Thymus (tissue), 11 donors: ENCODE measurements around the gene BRAT1. TPM values are rescaled to one million over a fixed set of nuclear protein-coding genes. Genes with fewer than 3 reads are reported as not detected.
"Not testable (repeated sequence)": the region's sequence is repeated elsewhere in the genome, so short reads cannot be mapped to it uniquely, and the experiment has no call there.

ENCODE experiments used
- DNase-seq, 9 donors: peaks; one replicate each; pipeline ENCODE4 v3.0.0-alpha.2; 2013; ENCODE audit warnings: low spot score in 9 of 9, low read depth in 6 of 9, missing footprints in 1 of 9
- H3K27ac ChIP-seq, 2 donors: one replicate each; pipeline ENCODE4 v1.5.1; 2013; ENCODE audit warnings: control low read depth in 1 of 2, low read depth in 1 of 2, low read length in 1 of 2, mild to moderate bottlenecking in 1 of 2, moderate library complexity in 1 of 2
- H3K27me3 ChIP-seq, 2 donors: one replicate each; pipeline ENCODE4 v1.5.1; 2013; ENCODE audit warnings: low read length in 1 of 2; ENCODE audit not compliant: control insufficient read depth in 2 of 2, insufficient read depth in 1 of 2
- H3K36me3 ChIP-seq, 2 donors: one replicate each; pipeline ENCODE4 v1.5.1; 2013; ENCODE audit warnings: low read length in 1 of 2, mild to moderate bottlenecking in 1 of 2, moderate library complexity in 1 of 2; ENCODE audit not compliant: control insufficient read depth in 2 of 2, insufficient read depth in 2 of 2
- H3K4me1 ChIP-seq, 2 donors: one replicate each; pipeline ENCODE4 v1.5.1; 2013; ENCODE audit warnings: low read length in 2 of 2; ENCODE audit not compliant: control insufficient read depth in 2 of 2, insufficient read depth in 2 of 2
- H3K4me3 ChIP-seq, 2 donors: one replicate each; pipeline ENCODE4 v1.5.1; 2013; ENCODE audit warnings: low read length in 2 of 2, control low read depth in 1 of 2, mild to moderate bottlenecking in 1 of 2
- H3K9me3 ChIP-seq, 2 donors: one replicate each; pipeline ENCODE4 v1.5.1; 2013; ENCODE audit warnings: low read length in 1 of 2, mild to moderate bottlenecking in 1 of 2; ENCODE audit not compliant: control insufficient read depth in 2 of 2, insufficient read depth in 1 of 2
- WGBS: extraction: QIAGEN DNeasy Blood & Tissue Kit; methylation state at CpG from one replicate; pipeline ENCODE4 v1.1.7; 2013; 5-methylcytosine and 5-hydroxymethylcytosine counted together
- polyA plus RNA-seq: library from polyadenylated mRNA; stranded (reverse); fragments of 200-250 nt; gene quantifications from one replicate; pipeline ENCODE4 v1.2.3, GENCODE V29; 2013
- total RNA-seq: library from RNA; stranded (reverse); fragments of 120-200 nt; gene quantifications from one replicate; pipeline ENCODE4 v1.2.4, GENCODE V29; 2013
- donor health status: healthy.

Gene BRAT1
- total and polyA plus RNA-seq, 2 donors, result 19.9 to 40.8 TPM

DNA sequence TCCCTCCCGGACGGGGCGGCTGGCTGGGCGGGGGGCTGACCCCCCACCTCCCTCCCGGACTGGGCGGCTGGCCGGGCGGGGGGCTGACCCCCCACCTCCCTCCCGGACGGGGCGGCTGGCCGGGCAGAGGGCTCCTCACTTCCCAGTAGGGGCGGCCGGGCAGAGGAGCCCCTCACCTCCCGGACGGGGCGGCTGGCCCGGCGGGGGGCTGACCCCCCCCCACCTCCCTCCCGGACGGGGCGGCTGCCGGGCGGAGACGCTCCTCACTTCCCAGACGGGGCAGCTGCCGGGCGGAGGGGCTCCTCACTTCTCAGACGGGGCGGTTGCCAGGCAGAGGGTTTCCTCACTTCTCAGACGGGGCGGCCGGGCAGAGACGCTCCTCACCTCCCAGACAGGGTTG is 21.1 kb downstream of the BRAT1 start:
- H3K9me3 ChIP-seq, H3K4me3 ChIP-seq, DNase-seq, H3K27me3 ChIP-seq, H3K27ac ChIP-seq: not testable (repeated sequence)
- WGBS, result 97% methylated on average over 11 of the region's 34 CpGs
- H3K4me1 ChIP-seq, result peaks cover 13 to 19% of the 10 kb centered on the region in 2 donors
- H3K36me3 ChIP-seq, result peaks cover 11 to 16% of the 10 kb centered on the region in 2 donors

DNA sequence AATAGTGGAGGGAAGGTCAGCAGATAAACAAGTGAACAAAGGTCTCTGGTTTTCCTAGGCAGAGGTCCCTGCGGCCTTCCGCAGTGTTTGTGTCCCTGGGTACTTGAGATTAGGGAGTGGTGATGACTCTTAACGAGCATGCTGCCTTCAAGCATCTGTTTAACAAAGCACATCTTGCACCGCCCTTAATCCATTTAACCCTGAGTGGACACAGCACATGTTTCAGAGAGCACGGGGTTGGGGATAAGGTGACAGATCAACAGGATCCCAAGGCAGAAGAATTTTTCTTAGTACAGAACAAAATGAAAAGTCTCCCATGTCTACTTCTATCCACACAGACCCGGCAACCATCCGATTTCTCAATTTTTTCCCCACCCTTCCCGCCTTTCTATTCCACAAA is 21.8 kb downstream of the BRAT1 start:
- 91% methylated on average over 4 of the region's 8 CpGs for WGBS

DNA sequence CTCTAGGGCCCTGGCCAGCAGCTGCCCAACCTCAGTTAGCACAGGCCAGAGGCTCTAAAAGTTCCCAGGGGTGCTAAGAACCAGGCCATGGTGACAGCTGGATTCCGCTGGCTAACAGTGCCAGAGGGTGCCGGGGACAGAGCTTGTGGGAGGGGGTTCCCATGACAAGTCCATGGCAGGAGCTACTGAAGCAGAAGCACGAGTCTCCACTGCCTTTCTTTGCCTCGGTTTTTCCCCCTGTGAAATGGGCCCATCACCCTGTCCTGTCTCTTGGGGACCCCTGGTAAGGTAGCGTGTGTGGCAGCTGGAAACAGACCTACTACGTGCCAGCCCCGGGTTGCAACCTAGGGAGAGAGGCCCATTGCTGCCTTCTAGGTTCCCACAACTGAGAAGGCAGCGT is 22.5 kb downstream of the BRAT1 start:
- not testable (repeated sequence) for H3K27ac ChIP-seq, H3K9me3 ChIP-seq, H3K4me3 ChIP-seq, DNase-seq, H3K27me3 ChIP-seq, H3K36me3 ChIP-seq
- 100% methylated on average over 6 of the region's 8 CpGs for WGBS
- H3K4me1 ChIP-seq, result peaks cover 17 to 32% of the 10 kb centered on the region in 2 donors

More for the DNA sequence above, 21.8 kb downstream of the BRAT1 start:
- peaks cover 17 to 26% of the 10 kb centered on the region in 2 donors for H3K4me1 ChIP-seq
- H3K36me3 ChIP-seq, H3K27me3 ChIP-seq, H3K9me3 ChIP-seq, H3K4me3 ChIP-seq, H3K27ac ChIP-seq, DNase-seq: not testable (repeated sequence)

DNA sequence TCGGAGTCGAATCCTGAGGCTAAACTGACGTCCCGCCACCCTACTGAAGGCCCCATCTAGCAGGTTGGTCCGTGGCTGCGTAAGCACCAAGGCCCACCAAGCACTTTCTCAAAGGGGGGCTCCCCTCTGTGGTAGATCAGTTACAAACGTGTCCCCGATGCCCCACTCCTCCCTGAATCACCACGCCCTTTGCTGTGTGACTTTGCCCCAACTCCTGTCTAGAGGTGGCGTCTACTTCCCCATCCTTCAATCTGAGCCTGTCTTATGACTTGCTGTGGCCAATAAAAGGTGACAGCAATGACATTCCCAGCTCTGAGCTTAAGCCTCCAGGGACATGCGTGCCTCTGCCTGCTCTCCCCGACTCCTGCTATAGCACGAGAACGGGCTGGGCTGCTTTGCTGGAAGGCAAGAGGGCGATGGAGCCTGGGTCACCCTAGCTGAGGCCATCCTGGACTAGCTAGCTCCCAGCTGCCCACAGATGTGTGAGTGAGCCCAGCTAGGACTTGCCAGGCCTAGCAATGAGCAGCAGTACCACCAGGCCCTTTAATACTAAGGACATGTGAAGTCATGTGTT is 23.0 kb downstream of the BRAT1 start:
- H3K9me3 ChIP-seq, H3K36me3 ChIP-seq, H3K4me3 ChIP-seq, DNase-seq, H3K27me3 ChIP-seq, H3K27ac ChIP-seq: not testable (repeated sequence)
- H3K4me1 ChIP-seq, result peaks cover 17 to 37% of the 10 kb centered on the region in 2 donors
- 93% methylated on average over 10 of the region's 15 CpGs for WGBS

DNA sequence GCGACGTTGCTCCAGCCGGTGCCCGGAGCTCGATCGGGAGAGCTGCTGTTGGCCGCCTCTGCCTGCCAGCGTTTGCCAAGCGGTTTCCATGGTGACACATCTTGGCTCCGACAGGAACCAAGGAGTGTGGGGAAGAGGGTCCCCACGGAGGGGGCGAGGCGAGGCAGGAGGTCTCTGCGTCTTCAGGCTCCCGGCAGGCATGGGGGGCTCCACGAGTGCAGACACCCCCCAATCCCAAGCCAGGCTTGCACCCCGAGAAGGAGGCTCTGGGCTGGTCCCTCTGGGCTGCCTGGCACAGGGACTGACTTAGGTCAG is 23.6 kb downstream of the BRAT1 start:
- not testable (repeated sequence) for DNase-seq, H3K27ac ChIP-seq, H3K9me3 ChIP-seq, H3K27me3 ChIP-seq, H3K4me3 ChIP-seq, H3K36me3 ChIP-seq
- 86% methylated on average over 10 of the region's 17 CpGs for WGBS
- H3K4me1 ChIP-seq, result peaks cover 17 to 39% of the 10 kb centered on the region in 2 donors

DNA sequence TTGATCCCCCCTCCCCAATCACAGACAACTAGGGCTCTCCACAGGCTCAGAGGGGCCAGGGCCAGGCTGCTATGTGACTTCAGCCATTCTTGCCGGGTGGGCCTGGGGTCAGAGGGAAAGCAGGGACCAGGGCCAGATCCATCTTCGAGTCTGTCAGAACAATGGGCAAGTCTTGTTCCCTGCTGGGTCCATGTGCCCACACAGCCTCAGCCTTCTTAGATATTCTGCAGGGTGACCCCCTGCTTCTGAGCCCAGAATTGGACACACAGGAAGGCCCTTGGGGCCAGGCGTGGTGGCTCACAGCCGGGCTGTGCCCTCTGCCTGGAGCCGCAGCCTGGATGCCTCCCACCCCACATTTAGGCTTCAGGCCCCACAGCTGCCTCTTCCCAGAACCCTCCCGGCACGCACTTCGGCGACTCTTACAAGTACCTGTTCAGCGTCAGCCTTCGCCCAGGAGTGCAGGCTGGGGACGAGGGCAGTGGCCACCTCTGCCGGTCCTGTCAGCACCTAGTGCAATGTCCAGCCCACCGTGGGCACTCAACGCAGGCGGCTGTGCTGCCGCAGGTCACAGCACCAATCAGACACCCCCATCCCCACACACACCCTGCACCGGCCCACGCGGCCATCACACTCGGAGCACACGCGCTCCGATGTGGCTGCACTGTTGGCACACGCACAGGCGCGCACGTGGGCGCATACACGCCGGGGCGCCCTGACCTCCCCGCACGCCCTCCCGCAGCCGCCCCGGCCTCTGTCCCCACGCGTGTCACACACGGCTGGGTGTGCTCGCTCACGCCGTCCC is 24.1 kb downstream of the BRAT1 start:
- H3K36me3 ChIP-seq, DNase-seq, H3K27me3 ChIP-seq, H3K9me3 ChIP-seq: not testable (repeated sequence)
- H3K4me1 ChIP-seq, result peaks cover 17 to 40% of the 10 kb centered on the region in 2 donors
- peak overlapping the region in 1 of 2 donors; percentile 18 for H3K4me3 ChIP-seq
- peak overlapping the region; percentile 78 to 90 for H3K27ac ChIP-seq
- WGBS, result 94% methylated on average over 38 of the region's 43 CpGs

DNA sequence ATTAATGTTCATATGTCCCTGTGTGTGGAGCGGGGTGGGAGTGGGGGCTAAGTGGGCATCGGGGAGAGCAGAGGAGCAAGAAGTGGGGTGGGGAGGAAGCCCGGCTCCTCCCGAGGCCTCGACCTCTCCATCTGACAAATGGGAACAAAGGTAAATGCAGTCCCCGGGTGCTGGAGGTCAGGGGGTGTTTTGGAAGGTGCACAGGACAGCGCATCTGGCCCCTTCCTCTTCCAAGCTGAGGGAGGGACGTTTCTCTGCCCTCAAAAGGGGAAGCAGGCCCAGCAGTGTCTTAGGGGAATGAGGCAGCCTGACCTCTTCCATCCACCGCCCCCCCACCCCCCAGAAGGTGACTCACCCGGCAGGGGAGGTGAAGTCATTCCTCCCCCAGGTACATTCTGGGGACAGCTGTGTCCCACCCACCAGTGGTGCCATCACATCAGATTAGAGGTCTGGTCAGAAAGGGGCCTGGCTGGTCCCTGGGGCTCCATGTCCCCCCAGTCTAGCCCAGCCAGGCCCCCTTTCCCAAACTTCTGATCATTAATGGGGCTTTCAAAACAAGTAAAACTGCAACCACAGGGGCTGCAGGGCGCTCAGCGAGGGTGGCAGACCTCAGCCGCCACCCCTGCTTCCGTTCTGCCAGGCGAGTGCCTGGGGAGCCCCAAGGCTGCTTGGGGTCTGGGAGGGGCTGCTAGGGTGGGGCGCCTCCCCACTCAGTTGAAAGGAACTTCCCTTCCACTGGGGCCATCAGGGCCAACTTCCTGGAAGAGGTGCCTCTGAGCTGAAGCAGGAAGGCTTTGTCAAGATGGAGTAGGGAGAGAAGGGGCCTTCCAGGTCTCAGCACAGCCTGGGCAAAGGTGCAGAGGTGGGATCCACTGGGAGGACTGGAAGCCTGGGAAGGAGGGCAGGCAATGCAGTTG is 25.0 kb downstream of the BRAT1 start:
- peaks cover 17 to 40% of the 10 kb centered on the region in 2 donors for H3K4me1 ChIP-seq
- peaks cover 0 to 4% of the 10 kb centered on the region in 2 donors for H3K27me3 ChIP-seq
- H3K27ac ChIP-seq, result peak overlapping the region; percentile 78 to 90
- peaks cover 0 to 3% of the 10 kb centered on the region in 2 donors for H3K36me3 ChIP-seq
- 12% methylated on average over 16 of the region's 16 CpGs for WGBS
- peaks cover 0 to 3% of the 10 kb centered on the region in 2 donors for H3K9me3 ChIP-seq
- H3K4me3 ChIP-seq, result peak overlapping the region; percentile 9 to 18
- DNase-seq, result peak in 5 of 9 donors; percentile 43 to 88 (median 74)

DNA sequence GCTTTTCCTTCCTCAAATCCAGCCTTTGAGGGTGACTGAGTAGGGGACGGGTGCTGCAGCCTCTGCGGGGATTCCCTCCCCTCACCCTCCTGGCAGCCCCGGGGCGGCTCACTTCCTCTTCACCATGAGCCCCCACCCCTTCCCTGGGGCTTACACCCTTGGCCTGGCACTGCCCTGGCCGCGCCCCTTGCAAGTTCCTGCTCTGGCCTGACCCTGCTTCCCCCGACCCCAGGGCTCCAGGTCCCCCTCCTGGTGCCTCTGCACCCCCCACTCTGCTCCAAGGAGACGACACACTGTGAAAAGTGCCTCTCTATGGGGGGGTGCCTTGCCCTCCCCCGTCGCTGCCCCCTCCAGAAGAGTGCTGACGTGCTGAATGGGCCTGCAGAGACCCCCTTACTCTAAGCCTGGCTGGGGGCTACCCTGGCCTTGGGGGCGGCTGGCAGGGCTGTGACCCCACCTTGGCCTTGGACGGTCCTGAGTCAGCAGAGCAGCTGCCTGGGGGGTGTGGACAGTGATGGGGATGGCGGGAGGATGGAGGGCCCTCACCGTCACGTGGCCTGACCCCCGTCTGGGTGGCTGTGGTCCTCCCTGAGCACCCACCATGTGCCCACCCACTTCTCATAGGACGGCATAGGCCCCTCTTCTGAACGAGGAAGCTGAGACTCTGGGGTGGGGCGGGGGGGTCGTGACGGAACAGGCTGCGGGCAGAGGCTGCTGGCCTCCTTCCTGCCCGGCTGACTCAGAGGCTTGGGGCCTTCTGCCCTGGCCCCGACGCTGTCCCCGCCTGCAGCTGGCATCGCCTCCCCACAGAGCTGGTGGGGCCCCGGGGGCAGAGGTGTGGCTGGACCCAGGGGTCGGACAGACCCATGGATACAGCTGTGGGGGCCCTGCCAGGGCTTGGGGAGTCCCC is 25.9 kb downstream of the BRAT1 start:
- peaks cover 0 to 8% of the 10 kb centered on the region in 2 donors for H3K27me3 ChIP-seq
- peak in 1 of 9 donors; percentile 67 for DNase-seq
- peaks cover 0 to 3% of the 10 kb centered on the region in 2 donors for H3K36me3 ChIP-seq
- peaks cover 0 to 3% of the 10 kb centered on the region in 2 donors for H3K9me3 ChIP-seq
- peak overlapping the region; percentile 78 to 90 for H3K27ac ChIP-seq
- peak overlapping the region; percentile 9 to 18 for H3K4me3 ChIP-seq
- H3K4me1 ChIP-seq, result peaks cover 17 to 48% of the 10 kb centered on the region in 2 donors
- WGBS, result 10% methylated on average over 30 of the region's 30 CpGs
